PC-3 (cell line): ENCODE measurements around the gene GEN1. TPM values are rescaled to one million over a fixed set of nuclear protein-coding genes. Genes with fewer than 3 reads are reported as not detected.

ENCODE experiments used
- ATAC-seq: fragments of 200-7000 bp; cut with Tn5 transposase; 2 replicates; pipeline ENCODE4 v1.9.1; 2020; ENCODE audit warnings: mild to moderate bottlenecking, moderate library complexity
- Bru-seq: library from RNA; stranded (reverse); fragments of 400-500 nt; gene quantifications from one replicate; lab custom pipeline; 2021; lab: Mats Ljungman, UMichigan
- BruChase-seq, 2 experiments: library from RNA; stranded (reverse); fragments of 400-500 nt; gene quantifications; one replicate each; lab custom pipeline; 2021; lab: Mats Ljungman, UMichigan
- BruUV-seq: library from RNA; stranded (reverse); fragments of 400-500 nt; replicated peaks from 2 replicates; lab custom pipeline; 2021; lab: Mats Ljungman, UMichigan
- CTCF ChIA-PET: fragments of 300-600 bp; sonication (Branson Sonifier 250); formaldehyde crosslinking; loops from one replicate; lab custom pipeline; 2022; ENCODE audit warnings: antibody characterized with exemption; lab: Charles Lee
- POLR2A ChIA-PET: fragments of 300-600 bp; sonication (Branson Sonifier 250); formaldehyde crosslinking; loops from one replicate; lab custom pipeline; 2022; ENCODE audit warnings: antibody characterized with exemption; ENCODE audit not compliant: unreplicated experiment; lab: Charles Lee
- DNase-seq: peaks from one replicate; pipeline ENCODE4 v3.0.0-alpha.2; 2015
- H2AFZ ChIP-seq: fragments of 300-600 bp; sonication (generic); 2 replicates; pipeline ENCODE4 v1.6.0; 2016; ENCODE audit warnings: antibody characterized with exemption, low read length
- H3F3A ChIP-seq: fragments of 300-600 bp; sonication (generic); one replicate; pipeline ENCODE4 v1.6.0; 2017; ENCODE audit warnings: antibody characterized with exemption, low read length, control low read depth, mild to moderate bottlenecking; ENCODE audit not compliant: unreplicated experiment
- H3K27ac ChIP-seq: fragments of 300-600 bp; sonication (generic); 2 replicates; pipeline ENCODE4 v1.5.1; 2016; ENCODE audit warnings: mild to moderate bottlenecking, low read length
- H3K27me3 ChIP-seq: fragments of 300-600 bp; sonication (generic); 2 replicates; pipeline ENCODE4 v1.6.1; 2016; ENCODE audit warnings: low read length, mixed read lengths
- H3K36me3 ChIP-seq: fragments of 300-600 bp; sonication (generic); 2 replicates; pipeline ENCODE4 v1.6.1; 2016; ENCODE audit warnings: low read depth, mixed run types, low read length, mixed read lengths
- H3K4me1 ChIP-seq: fragments of 300-600 bp; sonication (generic); 2 replicates; pipeline ENCODE4 v1.5.1; 2016; ENCODE audit warnings: low read length; ENCODE audit not compliant: insufficient read depth
- H3K4me2 ChIP-seq: fragments of 300-600 bp; sonication (generic); 2 replicates; pipeline ENCODE4 v1.6.0; 2016; ENCODE audit warnings: low read length
- H3K4me3 ChIP-seq: fragments of 300-600 bp; sonication (generic); 2 replicates; pipeline ENCODE4 v1.5.1; 2016; ENCODE audit warnings: mild to moderate bottlenecking, low read length, mixed read lengths
- H3K79me2 ChIP-seq: fragments of 300-600 bp; sonication (generic); 2 replicates; pipeline ENCODE4 v1.6.1; 2017; ENCODE audit warnings: low read length, mixed read lengths
- H3K9ac ChIP-seq: fragments of 300-600 bp; sonication (generic); 2 replicates; pipeline ENCODE4 v1.6.0; 2016; ENCODE audit warnings: mild to moderate bottlenecking, low read length
- H3K9me2 ChIP-seq: fragments of 300-600 bp; sonication (generic); replicated peaks from 2 replicates; pipeline ENCODE4 v1.6.1; 2016; ENCODE audit warnings: mixed run types, low read length, mixed read lengths
- H3K9me3 ChIP-seq: fragments of 300-600 bp; sonication (generic); 2 replicates; pipeline ENCODE4 v1.6.1; 2016; ENCODE audit warnings: low read length, mixed read lengths
- H4K20me1 ChIP-seq: fragments of 300-600 bp; sonication (generic); 2 replicates; pipeline ENCODE4 v1.6.1; 2016; ENCODE audit warnings: low read length, mixed read lengths
- EZH2 ChIP-seq: fragments of 300-600 bp; sonication (generic); IDR thresholded peaks from one replicate; pipeline ENCODE4 v1.6.1; 2017; ENCODE audit warnings: antibody characterized with exemption, mild to moderate bottlenecking, low read length; ENCODE audit not compliant: unreplicated experiment
- EZH2phosphoT487 ChIP-seq: fragments of 300-600 bp; sonication (generic); IDR thresholded peaks from 2 replicates; pipeline ENCODE4 v1.6.1; 2018; ENCODE audit warnings: mild to moderate bottlenecking, antibody characterized with exemption, low read length, borderline replicate concordance
- intact Hi-C: fragments of 100-400 bp; cut with micrococcal nuclease; formaldehyde crosslinking; loops from 2 replicates; pipeline ENCODE4 v1.9.0; 2023
- long read RNA-seq: library from polyadenylated mRNA; unstranded; transcript quantifications from one replicate; pipeline ENCODE4 v2.0.0, GENCODE V29; 2021; ENCODE audit not compliant: unreplicated experiment
- total RNA-seq: library from RNA; depleted of rRNA; stranded (reverse); fragments of >200 nt; gene quantifications from 2 replicates; pipeline ENCODE4 v1.2.3, GENCODE V29; 2014; rRNA removed
- TF ChIP-seq, protein P1 (sequence below): fragments of 300-600 bp; sonication (generic); conservative IDR thresholded peaks from 2 replicates; pipeline ENCODE4 v1.5.1; 2017; ENCODE audit warnings: antibody characterized with exemption, low read depth, mild to moderate bottlenecking, low read length

GEN1 gene
- total RNA-seq, result 21.1 and 21.4 TPM in 2 replicates
- Bru-seq, nascent RNA, result percentile 69 among the genes with signal in this experiment
- BruChase-seq, experiment 1, labeled RNA remaining after a 6-hour chase, result percentile 77 among the genes with signal in this experiment
- BruChase-seq, experiment 2, labeled RNA remaining after a 2-hour chase, result percentile 72 among the genes with signal in this experiment
- long read RNA-seq, full-length matches to known transcripts, result 5 of 12 reads
- long read RNA-seq, partial matches to known transcripts, result 1 of 12 reads
- long read RNA-seq, other reads (novel, unspliced or antisense), result 6 of 12 reads

- no peaks in the 10 kb centered on the region for H3K9me3 ChIP-seq
- H3K79me2 ChIP-seq, result peaks cover 89% of the 10 kb centered on the region
- H3K36me3 ChIP-seq, result no peaks in the 10 kb centered on the region
- H3K9ac ChIP-seq, result peak within 1 kb of the TSS; percentile 96
- BruUV-seq, result no TSS peak
- peaks cover 4% of the 10 kb centered on the region; the same call in 1 of the 2 replicates for H4K20me1 ChIP-seq
- peak; percentile 77 for ATAC-seq
- peak; percentile 86 for DNase-seq
- ChIA-PET CTCF (interaction anchor here (0.5 kb wide), 1 partner anchor 91 kb away, joined by 3 read pairs; no protein-coding TSS in a partner anchor), POLR2A (interaction anchor here (0.6 to 0.7 kb wide), 2 partner anchors 17 to 1185 kb away, joined by 5 to 9 read pairs; no protein-coding TSS in a partner anchor)
- intact Hi-C loops, result loop anchor here (1.0 to 2.0 kb wide), 2 partner anchors 35 to 73 kb away; no protein-coding TSS in a partner anchor
- no peaks in the 10 kb centered on the region for H3K27me3 ChIP-seq
- H3K4me2 ChIP-seq, result peak within 1 kb of the TSS; percentile 91
- peak within 1 kb of the TSS; percentile 92 for H2AFZ ChIP-seq
- H3K4me1 ChIP-seq, result peaks cover 31% of the 10 kb centered on the region
- TF ChIP-seq, protein P1, sequence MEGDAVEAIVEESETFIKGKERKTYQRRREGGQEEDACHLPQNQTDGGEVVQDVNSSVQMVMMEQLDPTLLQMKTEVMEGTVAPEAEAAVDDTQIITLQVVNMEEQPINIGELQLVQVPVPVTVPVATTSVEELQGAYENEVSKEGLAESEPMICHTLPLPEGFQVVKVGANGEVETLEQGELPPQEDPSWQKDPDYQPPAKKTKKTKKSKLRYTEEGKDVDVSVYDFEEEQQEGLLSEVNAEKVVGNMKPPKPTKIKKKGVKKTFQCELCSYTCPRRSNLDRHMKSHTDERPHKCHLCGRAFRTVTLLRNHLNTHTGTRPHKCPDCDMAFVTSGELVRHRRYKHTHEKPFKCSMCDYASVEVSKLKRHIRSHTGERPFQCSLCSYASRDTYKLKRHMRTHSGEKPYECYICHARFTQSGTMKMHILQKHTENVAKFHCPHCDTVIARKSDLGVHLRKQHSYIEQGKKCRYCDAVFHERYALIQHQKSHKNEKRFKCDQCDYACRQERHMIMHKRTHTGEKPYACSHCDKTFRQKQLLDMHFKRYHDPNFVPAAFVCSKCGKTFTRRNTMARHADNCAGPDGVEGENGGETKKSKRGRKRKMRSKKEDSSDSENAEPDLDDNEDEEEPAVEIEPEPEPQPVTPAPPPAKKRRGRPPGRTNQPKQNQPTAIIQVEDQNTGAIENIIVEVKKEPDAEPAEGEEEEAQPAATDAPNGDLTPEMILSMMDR, result no peak
- TF ChIP-seq EZH2, result no peak
- no peaks in the 10 kb centered on the region for H3K9me2 ChIP-seq
- no peaks in the 10 kb centered on the region for H3F3A ChIP-seq
- peak within 1 kb of the TSS; percentile 95 for H3K27ac ChIP-seq
- peak within 1 kb of the TSS; percentile 97 for H3K4me3 ChIP-seq
These were observed at the start of gene GEN1, which contains the start of gene SMC6 for GRCh38 chr2:17753803-17754663. GEN1 (plus strand) TSS chr2:17754138; CDS start chr2:17759944, 5,806 bp downstream. SMC6 (minus strand) TSS chr2:17753810; CDS start chr2:17745946, 7,864 bp downstream.

DNA sequence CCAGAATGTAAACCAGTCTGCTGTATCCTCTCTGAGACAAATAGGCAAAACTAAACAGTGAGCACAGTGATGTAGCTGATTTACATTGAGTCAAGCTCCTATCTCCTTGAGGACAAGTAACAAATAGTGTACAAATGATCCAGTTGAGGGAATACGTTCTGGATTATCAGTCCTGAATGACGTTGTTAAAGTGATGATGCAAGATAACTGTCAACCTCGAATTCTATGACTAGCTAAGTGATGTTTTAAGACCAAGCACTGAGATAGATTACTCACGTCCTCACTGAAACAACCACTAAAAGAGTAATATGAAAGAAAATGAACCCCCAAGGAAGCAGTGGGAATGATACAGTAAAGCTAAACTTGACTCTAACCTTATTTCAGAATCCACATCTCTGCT lies 47.1 kb upstream of the GEN1 start:
- Histone ChIP-seq H2AFZ (no peak overlapping the region), H3K4me3 (no peak overlapping the region), H4K20me1 (no peaks in the 10 kb centered on the region), H3F3A (no peaks in the 10 kb centered on the region), H3K4me1 (no peaks in the 10 kb centered on the region), H3K4me2 (no peak overlapping the region), H3K9me2 (no peaks in the 10 kb centered on the region), H3K27ac (no peak overlapping the region), H3K9me3 (no peaks in the 10 kb centered on the region), H3K36me3 (peaks cover 22% of the 10 kb centered on the region; the same call in 1 of the 2 replicates), H3K27me3 (no peaks in the 10 kb centered on the region), H3K9ac (no peak overlapping the region), H3K79me2 (no peaks in the 10 kb centered on the region)
- intact Hi-C loops, result no loop called here
- POLR2A ChIA-PET, result no interaction called here
- BruUV-seq, result no TSS peak
- CTCF ChIA-PET, result no interaction called here
- no peak for TF ChIP-seq EZH2phosphoT487
- TF ChIP-seq, protein P1, result no peak
- no peak for TF ChIP-seq EZH2
- DNase-seq, result no peak
- ATAC-seq, result no peak
